GM18511 (cell line): ENCODE data around the gene IFNAR1.
"Not testable (repeated sequence)": the region's sequence is repeated elsewhere in the genome, so short reads cannot be mapped to it uniquely, and the experiment has no call there.

Experiments used
- ATAC-seq: cut with Tn5 transposase; IDR thresholded peaks from one replicate; pipeline ENCODE4 v1.9.1; 2021; ENCODE audit warnings: mild to moderate bottlenecking, moderate library complexity; ENCODE audit not compliant: unreplicated experiment

Gene IFNAR1

DNA sequence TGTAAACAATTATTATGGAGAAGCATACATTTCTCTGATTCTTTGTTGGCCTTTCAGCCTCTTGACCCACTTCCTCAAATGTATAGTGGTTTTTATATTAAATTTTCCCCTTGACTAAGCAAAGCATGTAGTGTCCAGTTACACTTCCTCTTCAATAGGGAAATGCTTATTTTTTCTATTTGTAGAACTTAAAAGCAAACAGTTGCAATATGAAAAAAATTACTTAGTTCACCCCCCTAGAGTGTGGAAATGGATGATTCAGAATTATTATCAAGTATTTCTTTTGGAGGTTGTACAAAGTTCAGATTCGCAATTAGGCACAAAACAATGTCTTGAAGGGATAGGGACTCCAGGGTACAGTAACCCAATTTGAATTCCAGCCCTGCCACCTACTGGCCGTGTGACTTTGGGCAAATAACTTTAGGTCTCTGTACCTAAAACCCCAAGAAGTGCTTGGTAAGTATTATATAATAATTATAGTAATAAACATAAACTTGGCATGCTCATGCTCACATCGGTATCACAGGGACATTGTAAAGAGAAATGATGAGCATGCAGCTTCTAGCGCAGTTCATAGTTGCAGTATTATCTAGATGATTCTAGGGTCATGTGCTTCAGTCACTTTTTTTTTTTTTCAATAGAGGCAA, 49.8 kb downstream of the IFNAR1 start:
- ATAC-seq, result peak; percentile 75

DNA sequence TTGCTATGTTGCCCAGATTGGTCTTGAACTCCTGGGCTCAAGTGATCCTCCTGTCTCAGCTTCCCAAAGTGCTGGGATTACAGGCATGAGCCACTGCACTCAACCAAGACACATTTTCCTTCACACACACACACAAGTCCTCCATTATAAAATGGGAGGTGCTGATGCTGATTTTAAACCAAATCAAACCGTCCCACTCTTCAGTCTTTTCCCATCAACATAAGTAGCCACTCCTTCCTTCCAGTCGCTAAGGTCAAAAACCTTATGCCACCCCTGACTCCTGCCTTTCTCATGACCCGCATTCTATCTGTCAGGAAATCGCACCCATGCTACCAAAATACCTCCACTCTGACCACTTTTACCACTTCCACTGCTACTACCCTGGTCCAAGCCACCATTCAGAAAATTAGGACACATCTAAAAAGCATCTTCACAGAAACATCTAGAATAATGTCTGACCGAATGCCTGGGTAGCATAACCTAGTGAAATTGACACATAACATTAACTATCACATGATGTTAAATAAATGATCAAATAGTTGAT, 50.4 kb downstream of the IFNAR1 start:
- ATAC-seq, result peak; percentile 9

- no peak for ATAC-seq
Measured at GRCh38 chr21:33377221-33377920, 52.6 kb downstream of the IFNAR1 start.

GRCh38 chr21:33378081-33378480, 53.3 kb downstream of the IFNAR1 start:
- no peak for ATAC-seq

DNA sequence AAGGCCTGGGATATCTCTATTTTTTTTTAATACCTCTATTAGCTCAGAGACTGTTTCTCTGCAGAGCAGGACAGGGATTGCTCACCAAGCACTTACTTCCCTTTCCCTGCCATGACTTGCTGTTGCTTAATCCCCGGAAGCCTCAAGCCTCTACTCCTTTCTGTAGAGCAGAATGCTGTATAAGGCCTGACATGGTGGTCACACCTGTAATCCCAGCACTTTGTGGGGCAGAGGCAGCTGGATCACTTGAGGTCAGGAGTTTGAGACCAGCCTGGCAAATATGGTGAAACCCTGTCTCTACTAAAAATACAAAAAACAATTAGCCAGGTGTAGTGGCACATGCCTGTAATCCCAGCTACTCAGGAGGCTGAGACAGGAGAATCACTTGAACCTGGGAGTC, 55.2 kb downstream of the IFNAR1 start:
- not testable (repeated sequence) for ATAC-seq

DNA sequence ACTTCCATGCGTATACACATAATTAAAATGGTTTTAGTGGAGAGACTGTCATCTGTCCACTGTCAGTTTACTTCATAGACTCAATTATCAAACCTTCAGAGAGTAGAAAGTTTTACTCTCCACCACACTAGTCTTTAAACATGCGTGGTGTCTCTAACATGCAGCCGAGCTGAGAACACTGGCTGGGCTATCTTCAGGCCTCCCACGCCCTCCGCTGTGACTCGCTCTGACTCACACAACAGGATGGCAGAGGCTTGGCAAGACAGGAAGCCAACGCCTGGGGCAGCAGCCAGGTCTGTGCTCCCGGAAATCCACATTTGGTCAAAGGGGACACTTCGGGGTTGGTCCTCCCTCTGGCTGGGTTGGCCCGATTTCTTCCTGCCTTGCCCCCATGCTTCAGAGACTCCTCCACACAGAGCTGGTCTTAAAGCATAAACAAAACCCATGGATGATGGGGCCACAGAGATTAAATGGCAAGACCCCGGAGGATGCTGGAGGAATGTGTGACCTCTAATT, 55.8 kb downstream of the IFNAR1 start:
- ATAC-seq, result peak; percentile 55

GRCh38 chr21:33381381-33381780, 56.6 kb downstream of the IFNAR1 start:
- not testable (repeated sequence) for ATAC-seq

DNA sequence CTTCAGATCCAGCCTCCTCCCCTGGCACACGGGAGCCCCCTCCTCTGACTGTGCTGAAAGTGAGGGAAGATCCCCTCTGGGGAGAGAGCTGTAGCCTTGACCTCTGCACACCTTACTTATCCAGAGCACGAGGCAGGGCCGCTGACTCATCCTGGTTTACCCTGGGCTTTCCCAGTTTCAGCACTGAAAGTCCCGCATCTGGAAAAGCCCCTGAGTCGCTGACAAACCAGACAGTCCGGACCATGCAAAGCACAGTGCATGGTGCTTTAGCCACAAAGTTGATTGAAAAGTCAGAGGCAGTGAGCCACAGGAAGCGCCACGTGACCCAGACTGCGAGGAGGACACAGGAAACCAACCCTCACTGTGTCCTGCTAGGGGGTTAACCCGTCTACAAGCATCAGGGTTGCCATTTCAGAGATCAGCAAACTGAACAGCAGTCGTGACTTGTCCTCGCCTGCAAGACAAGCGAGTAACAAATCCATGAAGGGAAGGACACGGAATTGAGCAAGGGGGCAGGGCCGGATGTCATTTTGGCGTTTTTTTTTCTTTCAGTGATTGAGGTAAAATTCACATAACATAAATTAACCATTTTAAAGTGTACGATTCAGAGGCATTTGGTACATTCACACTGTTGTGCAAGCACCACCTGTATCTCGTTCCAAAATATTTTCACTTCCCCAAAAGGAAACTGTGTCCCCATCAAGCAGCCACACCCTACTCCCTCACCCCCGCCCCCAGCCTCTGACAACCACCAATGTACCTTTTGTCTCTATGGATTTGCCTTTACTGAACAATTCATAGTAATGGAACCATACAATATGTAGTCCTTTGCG, 58.5 kb downstream of the IFNAR1 start:
- peak; percentile 86 for ATAC-seq

DNA sequence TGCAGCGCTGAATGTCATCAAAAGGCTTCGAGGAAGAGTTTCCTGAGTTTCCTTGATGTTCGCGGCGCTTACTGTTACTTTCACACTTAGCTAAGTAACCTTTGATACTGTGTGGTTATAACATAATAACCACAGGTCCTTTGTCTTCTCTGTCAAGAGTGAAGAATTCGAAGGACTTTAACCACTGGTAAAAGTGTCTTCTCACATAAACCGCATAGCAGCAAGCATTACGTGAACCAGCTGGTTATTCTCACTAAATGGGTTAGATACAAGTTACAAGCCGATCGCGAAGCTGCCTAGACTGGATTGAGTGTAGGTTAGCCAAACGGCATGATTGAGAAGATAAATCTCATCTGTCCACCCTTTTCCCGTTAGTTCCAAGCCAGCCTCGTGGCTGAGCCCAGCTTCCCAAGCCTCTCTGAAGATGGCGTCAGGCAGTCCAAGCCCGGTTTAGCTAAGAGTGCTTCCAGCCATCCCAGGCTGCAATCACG, 60.1 kb downstream of the IFNAR1 start:
- ATAC-seq, result no peak

- ATAC-seq, result no peak
Measured at GRCh38 chr21:33386222-33386784, 61.5 kb downstream of the IFNAR1 start.

DNA sequence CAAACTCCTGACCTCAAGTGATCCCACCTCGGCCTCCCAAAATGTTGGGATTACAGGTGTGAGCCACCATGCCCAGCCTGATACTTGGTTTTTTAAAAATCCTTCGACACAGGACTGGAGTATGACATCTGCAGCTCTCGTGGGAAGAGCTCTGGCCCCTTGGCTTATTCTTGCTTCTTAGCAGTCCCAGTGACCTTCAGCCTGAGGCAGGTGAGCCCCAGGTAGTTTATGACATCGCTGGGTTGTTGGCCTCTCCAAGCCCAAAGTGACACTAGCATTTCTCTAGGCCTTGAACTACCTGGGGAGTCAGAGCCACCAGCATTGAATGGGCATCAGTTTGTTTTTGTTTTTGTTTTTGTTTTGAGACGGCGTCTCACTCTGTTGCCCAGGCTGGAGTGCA, 62.5 kb downstream of the IFNAR1 start:
- ATAC-seq, result no peak

DNA sequence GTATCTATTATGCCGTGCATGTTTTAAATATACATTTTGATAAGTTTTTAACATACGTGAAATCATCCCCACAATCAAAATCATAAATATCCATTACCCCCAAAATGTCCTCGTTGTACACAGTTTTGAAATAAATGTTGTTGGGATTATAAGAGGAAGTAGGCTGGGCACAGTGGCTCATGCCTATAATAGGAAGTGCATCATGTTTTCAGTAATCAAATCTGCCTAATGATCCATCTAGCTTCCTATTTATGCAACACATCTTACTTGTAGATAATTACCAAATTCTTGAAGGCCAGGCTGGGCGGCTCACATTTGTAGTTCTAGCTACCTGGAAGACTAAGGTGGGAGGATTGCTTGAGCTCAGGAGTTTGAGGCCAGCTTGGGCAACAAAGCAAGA, 63.4 kb downstream of the IFNAR1 start:
- no peak for ATAC-seq

DNA sequence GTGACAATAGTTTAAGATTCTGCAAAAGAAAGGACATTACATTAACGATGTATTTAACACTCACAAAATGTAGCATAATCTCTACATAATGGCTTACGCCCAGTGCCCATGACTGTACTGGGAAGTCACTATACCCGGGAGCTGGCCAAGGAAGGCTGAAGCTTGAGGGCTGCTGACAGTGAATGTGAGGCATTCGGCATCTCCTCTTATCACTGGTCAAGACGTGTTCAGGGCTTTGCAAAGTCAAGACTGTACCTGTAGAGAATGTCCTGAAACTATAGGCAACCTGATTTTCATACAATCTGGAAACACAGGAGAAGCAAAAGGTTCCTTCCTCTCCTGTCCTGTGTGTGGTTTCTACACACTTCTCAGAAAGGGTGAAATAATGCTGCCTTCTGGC, 65.7 kb downstream of the IFNAR1 start:
- ATAC-seq, result no peak

DNA sequence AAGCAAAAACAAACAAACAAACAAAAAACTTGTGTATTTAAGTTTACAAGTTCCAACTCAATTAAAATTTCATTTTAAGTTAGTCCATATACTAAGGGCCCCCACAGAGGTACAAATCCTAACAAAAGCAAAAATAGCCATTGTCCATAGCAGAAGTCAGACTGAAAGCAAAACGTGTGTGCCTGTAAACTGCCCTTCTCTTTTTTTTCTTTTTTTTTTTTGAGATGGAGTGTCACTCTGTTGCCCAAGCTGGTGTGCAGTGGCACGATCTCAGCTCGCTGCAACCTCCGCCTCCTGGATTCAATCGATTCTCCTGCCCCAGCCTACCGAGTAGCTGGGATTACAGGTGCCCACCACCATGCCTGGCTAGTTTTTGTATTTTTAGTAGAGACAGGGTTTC, 66.9 kb downstream of the IFNAR1 start:
- no peak for ATAC-seq

- ATAC-seq, result no peak
Measured at GRCh38 chr21:33392284-33392985, 67.7 kb downstream of the IFNAR1 start.

- no peak for ATAC-seq
Measured at GRCh38 chr21:33393348-33393747, 68.6 kb downstream of the IFNAR1 start.

DNA sequence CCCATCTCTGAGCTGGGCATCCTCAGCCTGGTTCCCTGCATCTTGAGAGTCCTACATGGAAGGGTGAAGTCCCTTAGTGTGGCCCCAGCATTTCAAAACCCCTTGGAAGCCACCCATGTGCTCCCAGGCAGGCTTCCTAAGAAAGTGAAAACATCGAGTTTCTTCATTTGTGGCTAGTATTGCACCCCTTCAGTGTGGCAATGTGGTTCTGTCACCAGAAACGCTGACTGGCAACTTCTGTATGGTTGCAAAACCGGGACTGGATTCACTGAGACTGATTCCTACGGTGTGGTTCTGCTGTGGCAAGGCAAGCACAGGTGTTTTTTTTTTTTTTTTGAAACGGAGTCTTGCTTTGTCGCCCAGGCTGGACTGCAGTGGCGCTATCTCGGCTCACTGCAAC, 69.5 kb downstream of the IFNAR1 start:
- no peak for ATAC-seq

GRCh38 chr21:33395891-33396331, 71.1 kb downstream of the IFNAR1 start:
- ATAC-seq, result no peak

- no peak for ATAC-seq
Measured at GRCh38 chr21:33396436-33396835, 71.7 kb downstream of the IFNAR1 start.

- no peak for ATAC-seq
Measured at GRCh38 chr21:33396951-33397350, 72.2 kb downstream of the IFNAR1 start.
